ENCODE data around the gene TULP4. TPM values are rescaled to one million over a fixed set of nuclear protein-coding genes. Genes with fewer than 3 reads are reported as not detected.

Gene TULP4
- polyA plus RNA-seq, 6 donors from 2014 or later, result 8.1 to 42.3 (median 39.1) TPM

DNA sequence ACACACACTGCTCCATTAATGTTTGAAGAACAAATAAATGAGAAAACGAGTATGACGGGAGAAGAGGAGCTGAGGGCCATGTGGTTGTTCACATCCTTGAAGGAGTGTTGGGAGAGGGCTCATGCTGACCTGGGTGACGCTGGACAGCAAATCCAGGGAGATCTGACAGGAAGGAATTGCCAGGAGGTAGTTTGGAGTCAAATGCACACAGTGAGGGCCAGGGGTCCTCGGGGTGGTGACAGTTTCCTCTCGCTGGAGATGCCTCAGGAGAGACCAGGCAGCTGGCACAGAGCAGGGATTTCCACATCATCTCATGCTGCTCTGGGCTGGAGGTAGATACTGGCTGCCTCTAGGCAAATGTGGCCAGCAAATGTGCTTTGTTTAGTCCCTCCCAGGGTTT lies 245.7 kb downstream of the TULP4 start:
- Mint-ChIP-seq H3K27ac (peak overlapping the region in 2 of 6 donors; percentile 31 to 59), H3K4me3 (peak overlapping the region in 3 of 8 donors; percentile 51 to 89 (median 51)), H3K9me3 (no peaks in the 10 kb centered on the region), H3K27me3 (no peaks in the 10 kb centered on the region), H3K36me3 (no peaks in the 10 kb centered on the region), H3K4me1 (peaks cover 23 to 29% (median 29%) of the 10 kb centered on the region in 3 donors)
- DNase-seq, result no peak
- no peak for ATAC-seq (ENCODE audit: low read depth in 2 of 2)

GRCh38 chr6:158558415-158559306 lies 246.4 kb downstream of the TULP4 start:
- no peaks in the 10 kb centered on the region for H3K27me3 Mint-ChIP-seq
- H3K9me3 Mint-ChIP-seq, result no peaks in the 10 kb centered on the region
- H3K4me1 Mint-ChIP-seq, result peaks cover 23 to 29% (median 29%) of the 10 kb centered on the region in 3 donors
- ATAC-seq (ENCODE audit: low read depth in 2 of 2), result no peak
- peak overlapping the region in 2 of 6 donors; percentile 54 to 80 for H3K27ac Mint-ChIP-seq
- H3K36me3 Mint-ChIP-seq, result no peaks in the 10 kb centered on the region
- DNase-seq, result no peak
- peak overlapping the region; percentile 53 to 90 (median 82) for H3K4me3 Mint-ChIP-seq

DNA sequence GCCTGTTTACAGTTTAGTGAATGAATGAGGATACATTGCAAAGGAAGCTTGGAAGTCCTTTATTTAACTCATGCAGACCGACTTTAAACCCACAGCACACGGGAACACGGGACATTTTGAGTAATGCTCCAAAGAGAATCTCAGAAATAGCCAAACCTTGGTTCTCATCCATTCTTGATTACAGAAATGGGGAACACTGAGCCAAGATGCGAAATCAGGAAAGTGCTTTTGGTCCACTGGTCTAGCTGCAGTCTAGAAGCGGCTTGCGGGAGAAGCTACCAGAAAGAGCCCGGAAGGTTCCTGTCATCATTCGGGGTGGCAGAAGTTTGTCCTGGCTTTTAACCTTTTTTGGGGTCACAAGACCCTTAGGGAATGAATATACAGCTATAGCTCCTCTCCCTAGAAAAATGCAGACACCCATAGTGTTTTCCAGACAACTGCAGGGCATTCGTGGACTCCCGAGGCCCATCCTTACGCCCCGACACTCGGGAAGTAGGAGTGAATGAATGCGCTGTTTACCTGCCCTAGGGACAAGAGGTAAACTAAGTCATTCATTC lies 247.2 kb downstream of the TULP4 start:
- Mint-ChIP-seq H3K4me1 (peaks cover 23 to 32% (median 30%) of the 10 kb centered on the region in 3 donors), H3K27ac (peak overlapping the region in 2 of 6 donors; percentile 47 to 80), H3K9me3 (no peaks in the 10 kb centered on the region), H3K36me3 (no peaks in the 10 kb centered on the region), H3K4me3 (peak overlapping the region; percentile 55 to 90 (median 83)), H3K27me3 (no peaks in the 10 kb centered on the region)
- no peak for DNase-seq
- no peak for ATAC-seq (ENCODE audit: low read depth in 2 of 2)

GRCh38 chr6:158559895-158560835 lies 247.9 kb downstream of the TULP4 start, which contains the start of gene TMEM181:
Gene TMEM181, plus strand, starts transcription at chr6:158560091. Its CDS starts 134 bp downstream, at chr6:158560225.
- H3K4me1 Mint-ChIP-seq, result peaks cover 27 to 37% (median 35%) of the 10 kb centered on the region in 3 donors
- no peaks in the 10 kb centered on the region for H3K36me3 Mint-ChIP-seq
- no peaks in the 10 kb centered on the region for H3K9me3 Mint-ChIP-seq
- no peaks in the 10 kb centered on the region for H3K27me3 Mint-ChIP-seq
- peak within 1 kb of the TSS; percentile 59 to 91 (median 85) for H3K27ac Mint-ChIP-seq
- H3K4me3 Mint-ChIP-seq, result peak within 1 kb of the TSS; percentile 87 to 97 (median 92)
- peak; percentile 78 for DNase-seq
- ATAC-seq (ENCODE audit: low read depth in 2 of 2), result peak; percentile 95 to 96

- no peaks in the 10 kb centered on the region for H3K9me3 Mint-ChIP-seq
- H3K27ac Mint-ChIP-seq, result peak overlapping the region; percentile 59 to 91 (median 85)
- H3K36me3 Mint-ChIP-seq, result no peaks in the 10 kb centered on the region
- no peak for ATAC-seq (ENCODE audit: low read depth in 2 of 2)
- H3K27me3 Mint-ChIP-seq, result no peaks in the 10 kb centered on the region
- H3K4me3 Mint-ChIP-seq, result peak overlapping the region; percentile 87 to 97 (median 92)
- DNase-seq, result no peak
- H3K4me1 Mint-ChIP-seq, result peaks cover 32 to 40% (median 40%) of the 10 kb centered on the region in 3 donors
Observed at GRCh38 chr6:158560836-158561320, 248.6 kb downstream of the TULP4 start.

Other genes with a start within 250 kb of the TULP4 start
- 1 to 10 TPM in 4 of 6 donors, under 1 TPM in 1, not detected in 1; 0.99 to 2.3 (median 2.2) TPM for gene SERAC1, start 144.2 kb upstream of the TULP4 start, polyA plus RNA-seq (ENCODE audit: low read depth in 6 of 6)
- gene GTF2H5, start 144.1 kb upstream of the TULP4 start, polyA plus RNA-seq (ENCODE audit: low read depth in 6 of 6), result 10 to 100 TPM; 17.9 to 27.4 (median 20.4) TPM
- 1 to 10 TPM; 1.9 to 2.4 (median 2.3) TPM for gene TMEM181, start 247.6 kb downstream of the TULP4 start, polyA plus RNA-seq (ENCODE audit: low read depth in 6 of 6)